GM19467 (cell line): ENCODE results near the gene GINS1.

Experiments
- ATAC-seq: cut with Tn5 transposase; IDR thresholded peaks from one replicate; pipeline ENCODE4 v1.9.1; 2021; ENCODE audit warnings: mild to moderate bottlenecking, moderate library complexity; ENCODE audit not compliant: unreplicated experiment

Gene GINS1

GRCh38 chr20:25453035-25453810, 45.8 kb downstream of the GINS1 start:
- ATAC-seq = no peak

GRCh38 chr20:25454153-25454900, 46.9 kb downstream of the GINS1 start:
- no peak for ATAC-seq

GRCh38 chr20:25457886-25458680, 50.6 kb downstream of the GINS1 start:
- ATAC-seq = no peak

- ATAC-seq = no peak
Observed at GRCh38 chr20:25459111-25459830, 51.8 kb downstream of the GINS1 start.

- no peak for ATAC-seq
Observed at GRCh38 chr20:25459916-25460535, 52.6 kb downstream of the GINS1 start.

GRCh38 chr20:25460566-25461280, 53.2 kb downstream of the GINS1 start:
- ATAC-seq = no peak

GRCh38 chr20:25461281-25461650, 53.8 kb downstream of the GINS1 start:
- no peak for ATAC-seq

- ATAC-seq = no peak
Observed at GRCh38 chr20:25461786-25462545, 54.5 kb downstream of the GINS1 start.

GRCh38 chr20:25464501-25465242, 57.2 kb downstream of the GINS1 start:
- ATAC-seq = no peak

- ATAC-seq = no peak
Observed at GRCh38 chr20:25465243-25466135, 58.0 kb downstream of the GINS1 start.

GRCh38 chr20:25466846-25467245, 59.4 kb downstream of the GINS1 start:
- no peak for ATAC-seq

- ATAC-seq = no peak
Observed at GRCh38 chr20:25467441-25467840, 60.0 kb downstream of the GINS1 start.

- no peak for ATAC-seq
Observed at GRCh38 chr20:25468126-25469075, 60.9 kb downstream of the GINS1 start.

GRCh38 chr20:25469558-25469957, 62.1 kb downstream of the GINS1 start:
- no peak for ATAC-seq

- peak; percentile 76 for ATAC-seq
Observed at GRCh38 chr20:25470045-25470444, 62.6 kb downstream of the GINS1 start.

- ATAC-seq = no peak
Observed at GRCh38 chr20:25471020-25471419, 63.5 kb downstream of the GINS1 start.
